Memory B cell (primary cell): ENCODE data around the gene PAXX.

ENCODE experiments used
- ATAC-seq: fragments of 150-1000 bp; cut with Tn5 transposase; 2 replicates; pipeline ENCODE4 v1.10.0; 2021; ENCODE audit warnings: low read depth, mild to moderate bottlenecking, moderate library complexity
- DNase-seq, 2 donors: peaks; one replicate each; pipeline ENCODE4 v3.0.0; 2022; ENCODE audit warnings: low spot score in 2 of 2
- H3K27ac Mint-ChIP-seq: one replicate; pipeline ENCODE4 v1.8.0; 2022; ENCODE audit warnings: mild to moderate bottlenecking, moderate library complexity, mixed read lengths
- H3K27me3 Mint-ChIP-seq: one replicate; pipeline ENCODE4 v1.8.0; 2022; ENCODE audit warnings: mixed read lengths
- H3K36me3 Mint-ChIP-seq: one replicate; pipeline ENCODE4 v1.8.0; 2022; ENCODE audit warnings: mild to moderate bottlenecking, mixed read lengths
- H3K4me1 Mint-ChIP-seq: one replicate; pipeline ENCODE4 v1.8.0; 2022; ENCODE audit warnings: mixed read lengths
- H3K4me3 Mint-ChIP-seq: one replicate; pipeline ENCODE4 v1.8.0; 2022; ENCODE audit warnings: mild to moderate bottlenecking, moderate library complexity, mixed read lengths
- H3K9me3 Mint-ChIP-seq: one replicate; pipeline ENCODE4 v1.8.0; 2022; ENCODE audit warnings: mixed read lengths

The PAXX gene

GRCh38 chr9:137006116-137007003, 14.1 kb downstream of the PAXX start:
- H3K27ac Mint-ChIP-seq, result no peak overlapping the region
- H3K27me3 Mint-ChIP-seq, result peaks cover 2% of the 10 kb centered on the region
- no peak for ATAC-seq
- H3K4me1 Mint-ChIP-seq, result no peaks in the 10 kb centered on the region
- H3K4me3 Mint-ChIP-seq, result no peak overlapping the region
- peaks cover 2% of the 10 kb centered on the region for H3K36me3 Mint-ChIP-seq
- DNase-seq, result no peak
- H3K9me3 Mint-ChIP-seq, result peaks cover 3% of the 10 kb centered on the region

DNA sequence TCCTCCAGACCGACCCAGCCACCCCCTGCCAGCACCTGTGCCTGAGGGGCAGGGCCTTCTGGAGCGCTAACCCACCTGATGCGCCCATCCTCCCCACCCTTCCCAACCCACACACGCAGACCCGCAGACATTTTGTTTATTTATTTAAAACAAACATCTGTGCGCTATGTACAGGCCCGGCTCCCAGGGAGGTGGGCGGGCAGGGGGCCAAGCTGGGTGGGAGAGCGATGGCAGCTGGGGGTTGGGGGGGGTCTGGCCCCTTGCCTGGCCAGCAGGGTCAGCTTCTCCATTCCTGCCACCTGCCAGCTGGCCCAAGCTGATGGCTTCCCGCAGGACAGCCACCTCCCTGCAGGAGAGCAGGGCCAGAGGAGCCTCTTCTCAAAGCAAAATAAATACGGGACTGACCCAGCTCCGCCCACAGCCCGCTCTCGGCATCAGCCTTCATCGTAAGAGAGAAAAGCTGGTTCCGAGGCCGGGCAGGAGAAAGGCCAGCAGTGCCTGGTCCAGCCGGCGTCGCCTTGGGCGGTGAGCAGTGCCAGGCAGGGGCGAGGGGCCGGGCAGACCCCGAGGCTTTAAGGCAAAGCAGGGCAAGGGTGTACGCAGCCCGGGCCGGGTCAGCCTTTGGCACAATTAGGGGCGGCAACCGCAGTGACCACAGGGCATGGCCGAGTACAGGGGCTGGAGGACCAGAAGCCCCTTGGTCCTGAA, 15.0 kb downstream of the PAXX start:
- ATAC-seq (no peak), DNase-seq (no peak)
- peaks cover 2% of the 10 kb centered on the region for H3K27me3 Mint-ChIP-seq
- no peak overlapping the region for H3K27ac Mint-ChIP-seq
- H3K4me1 Mint-ChIP-seq, result no peaks in the 10 kb centered on the region
- H3K36me3 Mint-ChIP-seq, result peaks cover 6% of the 10 kb centered on the region
- no peak overlapping the region for H3K4me3 Mint-ChIP-seq
- H3K9me3 Mint-ChIP-seq, result peaks cover 3% of the 10 kb centered on the region

- Mint-ChIP-seq H3K4me1 (no peaks in the 10 kb centered on the region), H3K36me3 (peaks cover 6% of the 10 kb centered on the region), H3K9me3 (peaks cover 3% of the 10 kb centered on the region), H3K27me3 (peaks cover 2% of the 10 kb centered on the region), H3K4me3 (no peak overlapping the region), H3K27ac (no peak overlapping the region)
- no peak for DNase-seq
- ATAC-seq, result no peak
Observed at GRCh38 chr9:137007816-137008270, 15.6 kb downstream of the PAXX start.

DNA sequence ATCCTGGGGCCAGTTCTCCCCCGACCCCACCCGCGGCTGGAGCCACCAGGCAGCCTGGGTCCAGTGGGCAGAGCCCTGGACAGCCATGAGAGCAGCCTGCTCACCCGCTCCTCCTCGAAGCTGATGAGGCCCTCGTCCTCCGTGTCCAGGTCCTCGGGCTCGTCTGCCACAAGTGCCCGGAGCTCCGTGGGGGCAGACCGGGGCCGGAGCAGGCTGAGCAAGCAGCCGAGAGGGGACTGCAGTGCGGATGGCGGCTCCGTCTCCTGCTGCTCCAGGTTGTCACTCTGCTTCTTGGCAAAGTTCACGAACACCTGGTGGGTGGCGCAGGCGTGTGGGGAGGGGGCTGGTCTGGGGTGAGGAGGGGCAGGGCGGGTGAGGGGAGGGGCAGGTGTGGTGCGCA, 16.1 kb downstream of the PAXX start:
- Mint-ChIP-seq H3K27me3 (peaks cover 2% of the 10 kb centered on the region), H3K27ac (no peak overlapping the region), H3K4me3 (no peak overlapping the region), H3K9me3 (peaks cover 3% of the 10 kb centered on the region), H3K4me1 (no peaks in the 10 kb centered on the region), H3K36me3 (peaks cover 6% of the 10 kb centered on the region)
- DNase-seq, result no peak
- ATAC-seq, result no peak

- Mint-ChIP-seq H3K4me3 (no peak overlapping the region), H3K27me3 (peaks cover 2% of the 10 kb centered on the region), H3K4me1 (no peaks in the 10 kb centered on the region), H3K9me3 (peaks cover 3% of the 10 kb centered on the region), H3K36me3 (peaks cover 6% of the 10 kb centered on the region), H3K27ac (no peak overlapping the region)
- DNase-seq (no peak), ATAC-seq (no peak)
Observed at GRCh38 chr9:137009217-137009616, 17.0 kb downstream of the PAXX start.

DNA sequence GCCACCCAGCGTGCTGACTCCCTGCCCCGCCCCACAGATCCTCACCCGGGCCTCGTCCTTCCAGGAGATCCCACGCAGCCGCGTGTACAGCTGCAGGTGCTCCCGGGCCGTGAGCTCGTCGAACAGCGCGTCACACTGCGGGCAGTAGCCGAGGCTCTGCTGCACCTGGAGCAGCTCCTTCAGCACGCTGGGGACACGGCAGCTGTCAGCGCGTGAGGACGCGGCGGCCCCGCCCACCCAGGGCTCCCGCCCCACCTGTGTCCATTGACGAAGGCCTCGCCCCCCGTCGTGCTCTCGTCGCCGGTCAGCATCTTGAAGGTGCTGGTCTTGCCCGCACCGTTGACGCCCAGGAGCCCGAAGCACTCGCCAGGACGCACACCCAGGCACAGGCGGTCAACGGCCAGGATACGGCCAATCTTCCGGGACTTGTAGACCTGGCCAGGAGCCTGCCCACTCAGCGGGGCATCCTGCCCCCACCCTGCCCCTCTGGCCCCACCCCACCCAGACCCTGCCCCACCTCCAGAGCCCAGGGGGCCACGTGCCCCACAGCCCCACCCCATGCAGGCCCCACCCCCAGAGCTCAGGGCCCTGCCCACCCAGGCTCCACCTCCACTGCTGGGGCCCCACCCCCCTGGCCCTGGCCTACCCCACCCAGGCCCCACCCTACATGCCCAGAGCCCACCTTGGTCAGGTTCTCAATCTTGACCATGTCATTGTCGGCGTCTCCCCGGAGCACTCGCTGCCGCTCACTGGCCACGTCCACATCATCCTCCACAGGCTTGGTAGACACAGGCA, 17.9 kb downstream of the PAXX start:
- ATAC-seq (no peak), DNase-seq (no peak)
- H3K9me3 Mint-ChIP-seq, result no peaks in the 10 kb centered on the region
- H3K4me3 Mint-ChIP-seq, result no peak overlapping the region
- no peaks in the 10 kb centered on the region for H3K4me1 Mint-ChIP-seq
- peaks cover 6% of the 10 kb centered on the region for H3K36me3 Mint-ChIP-seq
- H3K27me3 Mint-ChIP-seq, result peaks cover 2% of the 10 kb centered on the region
- H3K27ac Mint-ChIP-seq, result no peak overlapping the region

DNA sequence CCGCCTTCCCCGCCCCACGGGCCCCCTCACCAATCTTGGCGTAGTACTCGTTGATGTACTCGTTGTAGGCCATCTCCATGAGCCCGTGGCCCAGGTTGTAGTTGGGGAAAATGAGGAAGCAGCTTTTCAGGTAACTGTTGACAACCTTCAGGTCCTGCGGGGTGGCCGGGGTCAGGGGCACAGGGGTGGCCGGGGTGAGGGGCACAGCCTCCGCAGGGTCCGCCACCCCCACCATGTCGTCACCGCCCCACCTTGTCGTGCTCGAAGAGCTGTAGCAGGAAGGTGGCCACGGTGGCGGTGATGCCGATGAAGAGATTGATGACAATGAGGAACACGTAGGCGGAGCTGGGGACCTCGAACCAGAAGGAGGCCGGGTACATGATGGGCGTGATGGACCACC, 18.9 kb downstream of the PAXX start:
- Mint-ChIP-seq H3K27me3 (peaks cover 2% of the 10 kb centered on the region), H3K36me3 (peaks cover 6% of the 10 kb centered on the region), H3K4me3 (no peak overlapping the region), H3K4me1 (no peaks in the 10 kb centered on the region), H3K27ac (no peak overlapping the region), H3K9me3 (no peaks in the 10 kb centered on the region)
- DNase-seq, result no peak
- no peak for ATAC-seq

DNA sequence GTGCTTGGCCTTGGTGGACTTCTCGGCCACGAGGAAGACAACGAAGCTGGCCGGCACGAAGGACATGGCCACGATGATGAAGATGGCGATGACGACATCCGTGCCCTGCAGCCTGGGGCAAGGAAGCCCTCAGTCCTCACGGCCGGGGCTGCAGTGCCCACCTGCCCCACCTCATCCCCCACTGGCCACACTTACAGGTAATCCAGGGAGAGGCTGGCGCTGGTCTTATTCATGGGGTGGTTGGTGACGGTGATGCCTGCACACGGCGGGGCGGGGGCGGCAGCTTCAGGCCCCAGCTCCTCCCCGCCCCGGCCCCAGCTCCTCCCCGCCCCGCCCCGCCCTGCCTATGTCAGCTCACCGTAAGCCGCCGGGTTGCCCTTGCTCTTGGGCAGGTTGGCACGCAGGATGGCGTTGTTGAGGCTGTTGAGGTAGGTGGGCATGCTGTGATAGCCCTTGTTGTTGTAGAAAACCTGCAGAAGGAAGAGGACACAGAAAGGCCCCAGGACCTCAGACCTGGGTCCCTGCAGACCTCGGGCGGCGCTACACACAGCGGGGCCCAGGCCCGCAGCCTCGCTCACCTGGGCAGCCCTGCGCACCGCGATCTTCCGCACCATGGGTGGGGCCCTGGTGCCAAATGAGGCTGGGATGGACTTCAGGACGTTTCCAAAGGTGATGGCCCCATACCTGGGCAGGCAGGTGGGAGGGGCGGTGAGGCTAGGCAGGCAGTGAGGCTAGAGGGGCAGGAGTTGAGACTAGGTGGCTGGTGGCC, 19.9 kb downstream of the PAXX start:
- DNase-seq (no peak), ATAC-seq (no peak)
- peaks cover 6% of the 10 kb centered on the region for H3K36me3 Mint-ChIP-seq
- H3K27ac Mint-ChIP-seq, result no peak overlapping the region
- H3K4me3 Mint-ChIP-seq, result no peak overlapping the region
- no peaks in the 10 kb centered on the region for H3K4me1 Mint-ChIP-seq
- no peaks in the 10 kb centered on the region for H3K9me3 Mint-ChIP-seq
- no peaks in the 10 kb centered on the region for H3K27me3 Mint-ChIP-seq

DNA sequence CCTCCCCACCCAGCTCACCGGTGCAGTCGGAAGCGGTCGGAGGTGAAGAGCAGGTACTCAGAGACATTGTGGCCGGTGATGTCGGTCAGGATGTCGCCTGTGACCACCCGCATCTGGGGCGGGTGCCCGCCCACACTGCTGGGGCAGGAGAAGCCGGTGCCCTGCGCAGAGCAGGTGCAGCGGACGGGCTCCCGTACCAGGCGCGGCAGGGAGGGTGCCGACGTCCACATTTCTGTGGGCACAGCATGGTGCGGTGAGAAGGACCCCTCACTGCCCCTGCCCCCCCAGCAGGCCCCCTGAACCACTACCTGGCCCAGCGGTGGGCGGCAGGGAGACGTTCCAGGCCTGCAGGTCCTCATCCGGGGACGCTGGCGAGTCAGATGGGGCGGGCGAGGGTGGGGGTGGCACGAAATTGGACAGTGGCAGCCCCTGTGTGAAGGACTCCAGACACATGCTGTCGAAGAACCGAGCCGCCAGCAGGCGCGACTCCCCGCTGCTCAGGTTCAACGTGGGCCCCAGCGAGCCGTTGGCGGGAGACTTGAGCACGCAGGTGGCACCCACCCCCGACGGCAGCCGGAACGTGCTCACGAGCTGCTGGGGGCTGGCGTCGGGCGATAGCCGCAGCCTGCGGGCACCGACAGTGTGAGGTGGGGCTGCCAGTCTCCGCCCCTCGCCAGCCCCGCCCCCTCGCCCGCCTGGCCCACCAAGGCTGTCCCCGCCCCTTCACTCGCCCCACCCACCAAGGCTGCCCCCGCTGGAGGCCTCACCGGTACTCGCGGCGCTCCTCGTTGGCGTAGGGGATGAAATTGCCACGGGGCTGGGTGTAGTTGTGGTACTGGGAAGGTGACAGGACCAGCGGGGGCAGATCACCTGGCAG, 20.7 kb downstream of the PAXX start:
- peaks cover 7% of the 10 kb centered on the region for H3K36me3 Mint-ChIP-seq
- no peak for ATAC-seq
- no peak overlapping the region for H3K27ac Mint-ChIP-seq
- H3K4me1 Mint-ChIP-seq, result no peaks in the 10 kb centered on the region
- H3K27me3 Mint-ChIP-seq, result no peaks in the 10 kb centered on the region
- no peak for DNase-seq
- no peaks in the 10 kb centered on the region for H3K9me3 Mint-ChIP-seq
- H3K4me3 Mint-ChIP-seq, result no peak overlapping the region

GRCh38 chr9:137013571-137013940, 21.3 kb downstream of the PAXX start:
- Mint-ChIP-seq H3K27ac (no peak overlapping the region), H3K4me3 (no peak overlapping the region), H3K9me3 (no peaks in the 10 kb centered on the region), H3K27me3 (no peaks in the 10 kb centered on the region), H3K36me3 (peaks cover 9% of the 10 kb centered on the region), H3K4me1 (no peaks in the 10 kb centered on the region)
- no peak for ATAC-seq
- DNase-seq, result no peak

DNA sequence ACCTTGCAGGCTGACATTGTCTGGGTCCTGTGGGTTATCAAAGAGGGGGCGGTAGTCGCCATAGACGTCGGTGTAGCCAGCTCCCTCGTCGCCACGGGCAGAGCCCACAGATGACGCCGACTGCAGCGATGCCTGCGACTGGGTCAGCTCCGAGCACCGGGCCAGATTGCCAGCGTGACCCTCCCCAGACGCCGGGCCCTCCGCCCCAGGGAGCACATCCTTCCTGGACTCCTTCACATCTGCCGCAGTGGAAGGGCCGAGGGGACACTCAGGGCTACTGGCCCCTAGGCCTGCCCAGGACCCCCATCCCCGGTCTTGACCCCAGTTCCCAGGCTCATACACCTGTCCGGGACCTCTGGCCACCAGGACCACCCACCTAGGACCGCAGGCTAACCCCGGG, 21.9 kb downstream of the PAXX start:
- Mint-ChIP-seq H3K27ac (no peak overlapping the region), H3K4me3 (no peak overlapping the region), H3K27me3 (no peaks in the 10 kb centered on the region), H3K4me1 (no peaks in the 10 kb centered on the region), H3K9me3 (no peaks in the 10 kb centered on the region), H3K36me3 (peaks cover 10% of the 10 kb centered on the region)
- DNase-seq, result no peak
- ATAC-seq, result no peak

- Mint-ChIP-seq H3K9me3 (no peaks in the 10 kb centered on the region), H3K27ac (no peak overlapping the region), H3K4me1 (no peaks in the 10 kb centered on the region), H3K4me3 (no peak overlapping the region), H3K27me3 (no peaks in the 10 kb centered on the region), H3K36me3 (peaks cover 10% of the 10 kb centered on the region)
- DNase-seq (no peak), ATAC-seq (no peak)
Observed at GRCh38 chr9:137014776-137015539, 22.7 kb downstream of the PAXX start.
